Uterus (tissue), 4 donors: ENCODE results near the gene TMC6. TPM values are rescaled to one million over a fixed set of nuclear protein-coding genes. Genes with fewer than 3 reads are reported as not detected.

Source experiments
- DNase-seq, 2 donors: peaks; one replicate each; pipeline ENCODE4 v3.0.0-alpha.2; 2019 to 2020
- H3K27ac ChIP-seq, 2 donors: fragments of 200-600 bp; sonication (generic); 1 replicate in 1 of 2; 2 replicates in 1 of 2; pipeline ENCODE4 v1.5.1; 2016 to 2018
- H3K27me3 ChIP-seq, 2 donors: fragments of 200-600 bp; sonication (generic); one replicate each; pipeline ENCODE4 v1.5.1; 2018 to 2019; ENCODE audit warnings: control low read depth in 1 of 2
- H3K36me3 ChIP-seq, 2 donors: fragments of 200-600 bp; sonication (generic); one replicate each; pipeline ENCODE4 v1.5.1; 2019; ENCODE audit warnings: control low read depth in 1 of 2
- H3K4me1 ChIP-seq, 2 donors: fragments of 200-600 bp; sonication (generic); one replicate each; pipeline ENCODE4 v1.5.1; 2018 to 2019; ENCODE audit warnings: control low read depth in 1 of 2
- H3K4me3 ChIP-seq, 2 donors: fragments of 200-600 bp; sonication (generic); 1 replicate in 1 of 2; 2 replicates in 1 of 2; pipeline ENCODE4 v1.5.1; 2018 to 2019; ENCODE audit warnings: mild to moderate bottlenecking in 1 of 2
- H3K9me3 ChIP-seq, 2 donors: fragments of 200-600 bp; sonication (generic); one replicate each; pipeline ENCODE4 v1.5.1; 2019; ENCODE audit warnings: control low read depth in 1 of 2
- POLR2A ChIP-seq, 2 donors: fragments of 450-650 bp; IDR thresholded peaks; one replicate each; pipeline ENCODE4 v1.6.1; 2016; ENCODE audit warnings: antibody characterized with exemption in 2 of 2, mild to moderate bottlenecking in 1 of 2, moderate library complexity in 1 of 2
- intact Hi-C: fragments of 100-400 bp; cut with DNase I; formaldehyde crosslinking; loops from one replicate; pipeline ENCODE4 v1.15.1; 2023; ENCODE audit warnings: low total_unique reads
- total RNA-seq, 4 donors: library from RNA; depleted of rRNA in 3 of 4; stranded (reverse); fragments of >200 nt in 3 of 4; gene quantifications; one replicate each; pipeline versions ENCODE4 v1.1.0 to v1.2.4, GENCODE V29; 2014 to 2023
- TF ChIP-seq, protein P1 (sequence below), 4 experiments: fragments of 200-600 bp in 2 of 4; fragments of 450-650 bp in 2 of 4; sonication (generic) in 2 of 4; IDR thresholded peaks; one replicate each; pipeline ENCODE4 v1.5.1; 2016 to 2019; ENCODE audit warnings: antibody characterized with exemption in 4 of 4, mild to moderate bottlenecking in 2 of 4, moderate library complexity in 1 of 4
- donor health status: DM: yes; HTN: yes; CAD: no.

TMC6 gene
- total RNA-seq, 4 donors from 2014 or later: 8.2 to 56.1 (median 16.1) TPM

DNA sequence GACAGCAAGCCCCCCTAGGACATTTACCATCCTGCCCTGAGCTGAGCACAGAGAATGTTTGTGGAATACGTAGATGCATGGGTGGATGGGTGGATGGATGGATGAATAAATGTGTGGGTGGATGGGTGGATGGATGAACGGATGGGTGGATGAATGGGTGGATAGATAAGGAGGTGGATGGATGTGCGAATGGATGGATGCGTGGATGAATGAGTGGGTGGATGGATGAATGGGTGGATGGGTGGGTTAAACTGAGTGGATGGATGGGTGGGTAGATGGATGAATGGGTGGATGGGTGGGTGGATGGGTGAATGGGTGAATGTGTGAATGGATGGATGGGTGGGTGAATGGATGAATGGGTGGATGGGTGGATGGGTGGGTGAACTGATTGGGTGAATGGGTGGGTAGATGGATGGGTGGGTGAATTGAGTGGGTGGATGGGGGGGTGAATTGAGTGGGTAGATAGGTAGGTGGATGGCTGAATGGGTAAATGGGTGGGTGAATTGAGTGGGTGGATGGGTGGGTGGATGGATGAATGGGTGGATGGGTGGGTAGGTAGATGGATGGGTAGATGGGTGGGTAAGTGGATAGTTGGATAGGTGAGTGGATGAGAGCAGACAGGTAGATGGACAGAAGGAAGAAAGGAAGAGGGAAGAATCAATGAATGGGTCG, 5.2 kb downstream of the TMC6 start:
- H3K4me1 ChIP-seq: peaks cover 0 to 11% of the 10 kb centered on the region in 2 donors
- H3K36me3 ChIP-seq: no peaks in the 10 kb centered on the region
- H3K9me3 ChIP-seq: no peaks in the 10 kb centered on the region
- intact Hi-C loops: no loop called here
- TF ChIP-seq, protein P1, sequence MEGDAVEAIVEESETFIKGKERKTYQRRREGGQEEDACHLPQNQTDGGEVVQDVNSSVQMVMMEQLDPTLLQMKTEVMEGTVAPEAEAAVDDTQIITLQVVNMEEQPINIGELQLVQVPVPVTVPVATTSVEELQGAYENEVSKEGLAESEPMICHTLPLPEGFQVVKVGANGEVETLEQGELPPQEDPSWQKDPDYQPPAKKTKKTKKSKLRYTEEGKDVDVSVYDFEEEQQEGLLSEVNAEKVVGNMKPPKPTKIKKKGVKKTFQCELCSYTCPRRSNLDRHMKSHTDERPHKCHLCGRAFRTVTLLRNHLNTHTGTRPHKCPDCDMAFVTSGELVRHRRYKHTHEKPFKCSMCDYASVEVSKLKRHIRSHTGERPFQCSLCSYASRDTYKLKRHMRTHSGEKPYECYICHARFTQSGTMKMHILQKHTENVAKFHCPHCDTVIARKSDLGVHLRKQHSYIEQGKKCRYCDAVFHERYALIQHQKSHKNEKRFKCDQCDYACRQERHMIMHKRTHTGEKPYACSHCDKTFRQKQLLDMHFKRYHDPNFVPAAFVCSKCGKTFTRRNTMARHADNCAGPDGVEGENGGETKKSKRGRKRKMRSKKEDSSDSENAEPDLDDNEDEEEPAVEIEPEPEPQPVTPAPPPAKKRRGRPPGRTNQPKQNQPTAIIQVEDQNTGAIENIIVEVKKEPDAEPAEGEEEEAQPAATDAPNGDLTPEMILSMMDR (IDR thresholded peaks at IDR 0.05): no peak
- no peak for TF ChIP-seq POLR2A (IDR thresholded peaks at IDR 0.05)
- DNase-seq: no peak
- no peak overlapping the region for H3K4me3 ChIP-seq
- H3K27me3 ChIP-seq: peaks cover 0 to 8% of the 10 kb centered on the region in 2 donors
- H3K27ac ChIP-seq: no peak overlapping the region

DNA sequence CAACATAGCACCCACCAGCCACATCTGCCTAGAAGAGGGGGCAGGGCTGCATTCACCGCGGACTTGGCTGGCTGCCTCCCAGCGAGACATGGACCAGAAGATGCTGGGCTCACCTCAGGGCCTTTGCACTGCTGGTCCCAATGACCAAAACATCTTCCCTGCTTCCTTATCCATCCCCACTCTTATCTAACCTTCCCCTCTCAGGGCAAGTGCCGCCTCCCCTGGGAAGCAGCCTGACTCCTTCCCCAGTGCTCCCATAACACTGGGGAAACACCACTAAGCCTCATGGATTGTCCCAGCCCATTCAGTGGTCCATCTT, 5.7 kb downstream of the TMC6 start:
- H3K4me1 ChIP-seq: peaks cover 0 to 9% of the 10 kb centered on the region in 2 donors
- H3K36me3 ChIP-seq: no peaks in the 10 kb centered on the region
- H3K4me3 ChIP-seq: no peak overlapping the region
- intact Hi-C loops: no loop called here
- H3K27ac ChIP-seq: no peak overlapping the region
- TF ChIP-seq, protein P1 (IDR thresholded peaks at IDR 0.05): no peak
- TF ChIP-seq POLR2A (IDR thresholded peaks at IDR 0.05): no peak
- no peak for DNase-seq
- H3K27me3 ChIP-seq: peaks cover 0 to 3% of the 10 kb centered on the region in 2 donors
- H3K9me3 ChIP-seq: no peaks in the 10 kb centered on the region

DNA sequence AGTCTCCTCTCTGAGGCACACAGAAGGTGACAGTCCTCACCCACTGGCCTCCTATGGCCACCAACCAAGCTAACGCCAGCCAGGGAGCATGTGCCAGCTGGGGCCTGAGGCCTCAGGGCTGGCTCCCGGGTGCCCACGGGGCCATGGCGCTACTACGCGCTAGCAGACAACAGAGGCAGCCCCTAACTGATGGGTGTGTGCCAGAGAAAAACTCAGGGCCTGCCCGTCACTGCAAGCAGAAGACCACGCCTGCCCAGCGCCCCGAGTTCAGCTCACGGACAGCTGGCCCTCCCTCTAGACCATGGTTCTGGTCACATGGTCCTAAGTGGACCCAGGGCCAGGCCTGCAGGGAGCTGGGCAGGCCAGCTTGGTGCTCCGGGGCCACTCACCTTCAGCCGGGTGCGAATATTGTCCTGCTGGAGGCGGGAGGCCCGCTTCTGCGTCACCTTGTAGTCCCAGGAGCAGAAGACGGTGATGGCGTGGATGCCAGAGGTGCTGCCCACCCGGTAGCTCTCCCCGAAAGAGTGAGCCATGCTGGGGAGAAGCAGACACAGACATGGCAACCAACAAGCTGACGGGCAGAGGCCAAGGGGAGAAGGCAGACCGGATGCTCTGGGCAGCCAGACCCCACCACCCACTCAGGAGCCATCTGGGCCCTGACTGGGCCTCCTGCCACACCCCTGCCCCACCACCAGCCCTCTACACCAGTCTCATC, 6.2 kb downstream of the TMC6 start:
- Histone ChIP-seq H3K27ac (no peak overlapping the region), H3K4me3 (no peak overlapping the region), H3K4me1 (peaks cover 0 to 3% of the 10 kb centered on the region in 2 donors), H3K36me3 (no peaks in the 10 kb centered on the region), H3K9me3 (no peaks in the 10 kb centered on the region), H3K27me3 (no peaks in the 10 kb centered on the region)
- no peak for DNase-seq
- intact Hi-C loops: no loop called here
- TF ChIP-seq, protein P1 (IDR thresholded peaks at IDR 0.05): no peak
- no peak for TF ChIP-seq POLR2A (IDR thresholded peaks at IDR 0.05)

DNA sequence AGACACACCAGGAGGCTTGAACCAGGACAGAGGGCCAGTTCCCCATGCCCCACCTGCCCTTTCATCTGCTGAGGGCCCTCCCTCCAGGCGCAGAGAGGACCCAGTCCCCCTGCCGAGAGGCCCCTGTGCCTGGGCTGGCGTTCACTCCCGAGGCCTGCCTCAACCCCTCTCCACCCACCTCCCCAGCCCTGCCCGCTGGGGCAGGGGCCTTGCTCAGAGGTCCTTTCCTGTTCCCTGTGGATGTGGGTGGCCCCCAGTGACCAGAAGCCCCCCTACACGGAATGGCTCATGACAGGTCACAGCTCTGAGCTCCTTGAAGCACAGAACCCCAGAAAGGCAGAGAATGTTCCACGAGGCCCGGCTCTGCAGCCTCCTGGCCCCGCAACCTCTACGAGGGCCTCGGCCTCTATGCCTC, 6.7 kb downstream of the TMC6 start:
- DNase-seq: no peak
- Histone ChIP-seq H3K4me1 (no peaks in the 10 kb centered on the region), H3K4me3 (no peak overlapping the region), H3K9me3 (no peaks in the 10 kb centered on the region), H3K27me3 (no peaks in the 10 kb centered on the region), H3K36me3 (no peaks in the 10 kb centered on the region), H3K27ac (no peak overlapping the region)
- TF ChIP-seq POLR2A (IDR thresholded peaks at IDR 0.05): no peak
- TF ChIP-seq, protein P1 (IDR thresholded peaks at IDR 0.05): no peak
- intact Hi-C loops: no loop called here
